Neural progenitor cell (in vitro differentiated cells): ENCODE measurements around the gene WNT6. TPM values are rescaled to one million over a fixed set of nuclear protein-coding genes. Genes with fewer than 3 reads are reported as not detected.
"Not testable (repeated sequence)": the region's sequence is repeated elsewhere in the genome, so short reads cannot be mapped to it uniquely, and the experiment has no call there.

ENCODE experiments used
- DNase-seq: peaks from one replicate; pipeline ENCODE4 v3.0.0-alpha.2; 2016; ENCODE audit warnings: low spot score
- H2AFZ ChIP-seq: fragments of 200-600 bp; sonication (generic); replicated peaks from 2 replicates; pipeline ENCODE4 v1.6.1; 2016; ENCODE audit warnings: antibody characterized with exemption
- H3F3A ChIP-seq: fragments of 200-600 bp; sonication (generic); 2 replicates; pipeline ENCODE4 v1.6.1; 2016; ENCODE audit warnings: antibody characterized with exemption, low read depth
- H3K27ac ChIP-seq: fragments of 200-600 bp; sonication (generic); 2 replicates; pipeline ENCODE4 v1.5.1; 2016; ENCODE audit warnings: mild to moderate bottlenecking
- H3K27me3 ChIP-seq: fragments of 200-600 bp; sonication (generic); 2 replicates; pipeline ENCODE4 v1.6.1; 2016; ENCODE audit warnings: mild to moderate bottlenecking, moderate library complexity
- H3K36me3 ChIP-seq: fragments of 200-600 bp; sonication (generic); 2 replicates; pipeline ENCODE4 v1.5.1; 2016
- H3K4me1 ChIP-seq: fragments of 200-600 bp; sonication (generic); 2 replicates; pipeline ENCODE4 v1.6.1; 2016; ENCODE audit warnings: mixed run types
- H3K4me2 ChIP-seq: fragments of 200-600 bp; sonication (generic); 2 replicates; pipeline ENCODE4 v1.6.1; 2016
- H3K4me3 ChIP-seq: fragments of 200-600 bp; sonication (generic); 2 replicates; pipeline ENCODE4 v1.5.1; 2016
- H3K79me2 ChIP-seq: fragments of 200-600 bp; sonication (generic); 2 replicates; pipeline ENCODE4 v1.6.1; 2016; ENCODE audit warnings: low read depth
- H3K9ac ChIP-seq: fragments of 200-600 bp; sonication (generic); 2 replicates; pipeline ENCODE4 v1.6.1; 2016
- H3K9me3 ChIP-seq: fragments of 200-600 bp; sonication (generic); 2 replicates; pipeline ENCODE4 v1.5.1; 2016; ENCODE audit warnings: low read depth
- H4K20me1 ChIP-seq: fragments of 200-600 bp; sonication (generic); 2 replicates; pipeline ENCODE4 v1.6.1; 2016; ENCODE audit warnings: low read depth
- H3K27ac Mint-ChIP-seq: 3 replicates; pipeline ENCODE4 v1.8.0; 2021; ENCODE audit warnings: mixed read lengths
- H3K27me3 Mint-ChIP-seq: 2 replicates; pipeline ENCODE4 v1.8.0; 2022; ENCODE audit warnings: low read depth, mild to moderate bottlenecking, inconsistent platforms, moderate library complexity, mixed read lengths; ENCODE audit not compliant: insufficient read depth
- H3K36me3 Mint-ChIP-seq: 3 replicates; pipeline ENCODE4 v1.8.0; 2021; ENCODE audit warnings: mixed read lengths
- H3K4me1 Mint-ChIP-seq: 3 replicates; pipeline ENCODE4 v1.8.0; 2021; ENCODE audit warnings: mixed read lengths
- H3K4me3 Mint-ChIP-seq: 3 replicates; pipeline ENCODE4 v1.8.0; 2021; ENCODE audit warnings: mild to moderate bottlenecking, moderate library complexity, mixed read lengths
- H3K9me3 Mint-ChIP-seq: 3 replicates; pipeline ENCODE4 v1.8.0; 2020; ENCODE audit warnings: mixed read lengths
- EZH2 ChIP-seq: fragments of 200-600 bp; sonication (generic); IDR thresholded peaks from 2 replicates; pipeline ENCODE4 v1.6.1; 2017; ENCODE audit warnings: antibody characterized with exemption, mild to moderate bottlenecking, moderate library complexity
- EZH2phosphoT487 ChIP-seq: fragments of 200-600 bp; sonication (generic); IDR thresholded peaks from 2 replicates; pipeline ENCODE4 v1.6.1; 2017; ENCODE audit warnings: antibody characterized with exemption
- total RNA-seq: library from RNA; depleted of rRNA; stranded (reverse); fragments of >200 nt; gene quantifications from 2 replicates; pipeline ENCODE4 v1.2.3, GENCODE V29; 2015; ENCODE audit warnings: low replicate concordance
- TF ChIP-seq, protein P1 (sequence below): fragments of 200-600 bp; sonication (generic); IDR thresholded peaks from 2 replicates; pipeline ENCODE4 v1.5.1; 2017; ENCODE audit warnings: antibody characterized with exemption, mild to moderate bottlenecking

WNT6 gene
- total RNA-seq, 1 donor from 2014 or later, result not detected

DNA sequence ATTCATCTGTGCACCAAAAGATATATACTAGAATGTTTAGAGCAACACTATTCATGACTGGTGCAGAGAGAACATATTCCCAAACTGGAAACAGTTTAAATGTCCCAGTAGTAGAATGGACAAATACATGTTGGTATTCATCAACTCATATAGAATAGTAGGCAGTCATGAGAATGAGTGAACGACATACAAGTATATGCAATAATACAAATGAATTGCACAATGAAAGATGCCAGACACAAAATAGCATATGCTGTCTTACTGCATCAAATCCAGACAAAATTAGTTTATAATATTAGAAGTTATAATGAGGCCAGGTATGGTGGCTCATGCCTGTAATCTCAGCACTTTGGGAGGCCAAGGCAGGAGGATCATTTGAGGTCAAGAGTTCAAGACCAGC lies 19.7 kb upstream of the WNT6 start:
- no peak overlapping the region for H3K4me3 ChIP-seq
- no peaks in the 10 kb centered on the region for H3F3A ChIP-seq
- H3K4me1 ChIP-seq, result no peaks in the 10 kb centered on the region
- TF ChIP-seq EZH2, result no peak
- TF ChIP-seq, protein P1, sequence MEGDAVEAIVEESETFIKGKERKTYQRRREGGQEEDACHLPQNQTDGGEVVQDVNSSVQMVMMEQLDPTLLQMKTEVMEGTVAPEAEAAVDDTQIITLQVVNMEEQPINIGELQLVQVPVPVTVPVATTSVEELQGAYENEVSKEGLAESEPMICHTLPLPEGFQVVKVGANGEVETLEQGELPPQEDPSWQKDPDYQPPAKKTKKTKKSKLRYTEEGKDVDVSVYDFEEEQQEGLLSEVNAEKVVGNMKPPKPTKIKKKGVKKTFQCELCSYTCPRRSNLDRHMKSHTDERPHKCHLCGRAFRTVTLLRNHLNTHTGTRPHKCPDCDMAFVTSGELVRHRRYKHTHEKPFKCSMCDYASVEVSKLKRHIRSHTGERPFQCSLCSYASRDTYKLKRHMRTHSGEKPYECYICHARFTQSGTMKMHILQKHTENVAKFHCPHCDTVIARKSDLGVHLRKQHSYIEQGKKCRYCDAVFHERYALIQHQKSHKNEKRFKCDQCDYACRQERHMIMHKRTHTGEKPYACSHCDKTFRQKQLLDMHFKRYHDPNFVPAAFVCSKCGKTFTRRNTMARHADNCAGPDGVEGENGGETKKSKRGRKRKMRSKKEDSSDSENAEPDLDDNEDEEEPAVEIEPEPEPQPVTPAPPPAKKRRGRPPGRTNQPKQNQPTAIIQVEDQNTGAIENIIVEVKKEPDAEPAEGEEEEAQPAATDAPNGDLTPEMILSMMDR, result no peak
- TF ChIP-seq EZH2phosphoT487, result no peak
- no peaks in the 10 kb centered on the region for H4K20me1 ChIP-seq
- Mint-ChIP-seq H3K4me3 (no peak overlapping the region), H3K9me3 (peaks cover 9% of the 10 kb centered on the region), H3K27me3 (peaks cover 9% of the 10 kb centered on the region), H3K27ac (no peak overlapping the region), H3K36me3 (no peaks in the 10 kb centered on the region), H3K4me1 (no peaks in the 10 kb centered on the region)
- no peak overlapping the region for H2AFZ ChIP-seq
- no peak for DNase-seq
- H3K27me3 ChIP-seq, result peaks cover 23% of the 10 kb centered on the region
- H3K9me3 ChIP-seq, result no peaks in the 10 kb centered on the region
- H3K79me2 ChIP-seq, result no peaks in the 10 kb centered on the region
- no peak overlapping the region for H3K4me2 ChIP-seq
- no peak overlapping the region for H3K27ac ChIP-seq
- no peaks in the 10 kb centered on the region for H3K36me3 ChIP-seq
- H3K9ac ChIP-seq, result no peak overlapping the region

GRCh38 chr2:218844334-218844733 lies 15.3 kb upstream of the WNT6 start:
- H3K36me3 ChIP-seq, H3F3A ChIP-seq, H3K9ac ChIP-seq, H3K27ac Mint-ChIP-seq, H3K27ac ChIP-seq, H3K4me1 Mint-ChIP-seq, DNase-seq, H4K20me1 ChIP-seq, H2AFZ ChIP-seq, H3K4me1 ChIP-seq, H3K4me3 ChIP-seq, H3K36me3 Mint-ChIP-seq, H3K4me3 Mint-ChIP-seq, H3K9me3 ChIP-seq, H3K4me2 ChIP-seq, H3K79me2 ChIP-seq, H3K27me3 ChIP-seq: not testable (repeated sequence)
- H3K9me3 Mint-ChIP-seq, result peaks cover 18% of the 10 kb centered on the region
- H3K27me3 Mint-ChIP-seq, result peaks cover 12% of the 10 kb centered on the region

DNA sequence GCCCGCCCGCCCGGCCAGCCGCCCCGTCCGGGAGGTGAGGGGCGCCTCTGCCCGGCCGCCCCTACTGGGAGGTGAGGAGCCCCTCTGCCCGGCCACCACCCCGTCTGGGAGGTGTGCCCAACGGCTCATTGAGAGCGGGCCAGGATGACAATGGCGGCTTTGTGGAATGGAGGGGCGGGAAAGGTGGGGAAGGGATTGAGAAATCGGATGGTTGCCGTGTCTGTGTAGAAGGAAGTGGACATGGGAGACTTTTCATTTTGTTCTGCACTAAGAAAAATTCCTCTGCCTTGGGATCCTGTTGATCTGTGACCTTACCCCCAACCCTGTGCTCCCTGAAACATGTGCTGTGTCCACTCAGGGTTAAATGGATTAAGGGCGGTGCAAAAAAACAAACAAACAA lies 12.6 kb upstream of the WNT6 start:
- H3F3A ChIP-seq, H4K20me1 ChIP-seq, H2AFZ ChIP-seq, H3K36me3 ChIP-seq, H3K4me2 ChIP-seq, H3K4me1 ChIP-seq, H3K4me1 Mint-ChIP-seq, H3K4me3 ChIP-seq, H3K27ac ChIP-seq, DNase-seq, H3K9ac ChIP-seq, H3K9me3 ChIP-seq, H3K79me2 ChIP-seq, H3K36me3 Mint-ChIP-seq, H3K27ac Mint-ChIP-seq: not testable (repeated sequence)
- H3K4me3 Mint-ChIP-seq, result peak overlapping the region; percentile 33
- peaks cover 18% of the 10 kb centered on the region for H3K9me3 Mint-ChIP-seq
- peaks cover 17% of the 10 kb centered on the region for H3K27me3 Mint-ChIP-seq
- peaks cover 15% of the 10 kb centered on the region for H3K27me3 ChIP-seq

- no peaks in the 10 kb centered on the region for H3K36me3 ChIP-seq
- no peak for DNase-seq
- peaks cover 14% of the 10 kb centered on the region for H3F3A ChIP-seq
- Mint-ChIP-seq H3K4me1 (no peaks in the 10 kb centered on the region), H3K27me3 (peaks cover 34% of the 10 kb centered on the region), H3K9me3 (peaks cover 13% of the 10 kb centered on the region), H3K4me3 (no peak overlapping the region), H3K27ac (no peak overlapping the region), H3K36me3 (peaks cover 3% of the 10 kb centered on the region)
- peaks cover 43% of the 10 kb centered on the region for H3K27me3 ChIP-seq
- H3K9ac ChIP-seq, result no peak overlapping the region
- H3K4me3 ChIP-seq, result no peak overlapping the region
- no peaks in the 10 kb centered on the region for H3K79me2 ChIP-seq
- no peaks in the 10 kb centered on the region for H4K20me1 ChIP-seq
- no peak overlapping the region for H2AFZ ChIP-seq
- TF ChIP-seq EZH2phosphoT487 (no peak), EZH2 (no peak)
- TF ChIP-seq, protein P1, result no peak
- H3K4me1 ChIP-seq, result peaks cover 8% of the 10 kb centered on the region
- no peak overlapping the region for H3K4me2 ChIP-seq
- no peaks in the 10 kb centered on the region for H3K9me3 ChIP-seq
- no peak overlapping the region for H3K27ac ChIP-seq
Observed at GRCh38 chr2:218849721-218850120, 9.9 kb upstream of the WNT6 start.
